Measurements from ENCODE around the gene RNF168.
"Not testable (repeated sequence)": the region's sequence is repeated elsewhere in the genome, so short reads cannot be mapped to it uniquely, and the experiment has no call there.

Gene RNF168

GRCh38 chr3:196458063-196458462 is 45.5 kb downstream of the RNF168 start (continued):
- no peak for TF ChIP-seq ZSCAN18 (tag by site-specific recombination; IDR thresholded peaks at IDR 0.05)

DNA sequence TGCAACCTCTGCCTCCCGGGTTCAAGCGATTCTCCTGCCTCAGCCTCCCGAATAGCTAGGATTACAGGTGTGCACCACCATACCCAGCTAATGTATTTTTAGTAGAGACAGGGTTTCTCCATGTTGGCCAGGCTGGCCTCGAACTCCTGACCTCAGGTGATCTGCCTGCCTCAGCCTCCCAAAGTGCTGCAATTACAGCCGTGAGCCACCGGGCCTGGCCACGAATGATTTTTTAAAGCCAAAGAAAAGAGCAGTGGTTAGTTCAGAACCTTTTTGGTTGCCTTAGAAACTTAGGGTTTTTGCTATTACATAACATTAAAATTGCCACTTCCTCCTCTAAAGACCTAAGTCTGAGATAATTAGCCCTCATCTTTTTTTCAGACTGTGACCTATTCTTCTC is 46.1 kb downstream of the RNF168 start:
- not testable (repeated sequence) for H3K27ac ChIP-seq (ENCODE audit: extremely low read depth, low read depth, low read length); H3K4me1 ChIP-seq (ENCODE audit: control insufficient read depth, insufficient read depth, low read length); H3K9me3 ChIP-seq (ENCODE audit: control insufficient read depth, insufficient read depth, low read depth, low read length); H3K4me3 ChIP-seq (ENCODE audit: low read depth, low read length); H3K36me3 ChIP-seq (ENCODE audit: control insufficient read depth in 2 of 2, insufficient read depth in 1 of 2, low read length in 2 of 2)
- ChIA-PET CTCF (interaction anchor here (0.6 kb wide), 1 partner anchor 261 kb away, joined by 4 read pairs; no protein-coding TSS in a partner anchor), POLR2A (interaction anchor here (0.7 to 1.2 kb wide), 2 partner anchors 23 to 204 kb away, joined by 3 read pairs; no protein-coding TSS in a partner anchor)

DNA sequence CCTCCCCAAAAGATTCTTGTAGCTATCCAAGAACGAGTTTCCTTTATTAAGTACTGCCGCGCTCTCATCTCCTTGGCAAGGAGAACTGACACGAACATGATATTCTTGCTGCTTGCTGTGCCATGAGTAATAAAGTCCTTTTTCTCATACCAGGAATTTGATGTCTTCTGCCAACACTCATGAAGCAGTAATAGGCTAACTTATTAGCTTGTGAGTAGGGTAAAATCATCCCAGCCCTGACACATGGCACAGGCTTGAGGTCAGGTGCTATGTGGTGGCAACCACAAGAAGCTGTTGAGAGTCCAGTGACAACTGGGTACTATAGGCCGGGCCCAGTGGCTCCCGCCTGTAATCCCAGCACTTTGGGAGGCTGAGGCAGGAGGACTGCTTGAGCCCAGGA is 48.6 kb downstream of the RNF168 start:
- H3K9me3 ChIP-seq (ENCODE audit: control insufficient read depth, insufficient read depth, low read depth, low read length): no peaks in the 10 kb centered on the region
- TF ChIP-seq ZNF274 (IDR thresholded peaks at IDR 0.05; ENCODE audit: low read length) (no peak), ZNF274 (tag by site-specific recombination; IDR thresholded peaks at IDR 0.05; ENCODE audit: borderline replicate concordance) (no peak), GLI2 (tag by site-specific recombination; IDR thresholded peaks at IDR 0.05; ENCODE audit: borderline replicate concordance, low read depth) (no peak), ZNF10 (tag by site-specific recombination; IDR thresholded peaks at IDR 0.05) (no peak), EGR2 (tag by site-specific recombination; IDR thresholded peaks at IDR 0.05; ENCODE audit: low read depth) (no peak), ZNF24 (tag by site-specific recombination; IDR thresholded peaks at IDR 0.05) (no peak), ZNF37A (tag by site-specific recombination; IDR thresholded peaks at IDR 0.05) (no peak), ZNF391 (tag by site-specific recombination; IDR thresholded peaks at IDR 0.05; ENCODE audit: borderline replicate concordance, low read depth) (no peak), SP2 (tag by site-specific recombination; IDR thresholded peaks at IDR 0.05) (no peak), ZNF791 (tag by site-specific recombination; IDR thresholded peaks at IDR 0.05) (no peak), ZBTB17 (tag by site-specific recombination; IDR thresholded peaks at IDR 0.05) (no peak), ZNF184 (tag by site-specific recombination; IDR thresholded peaks at IDR 0.05) (no peak), ZNF571 (tag by site-specific recombination; IDR thresholded peaks at IDR 0.05) (no peak), ZNF645 (tag by site-specific recombination; IDR thresholded peaks at IDR 0.05) (no peak), ZNF560 (tag by site-specific recombination; IDR thresholded peaks at IDR 0.05; ENCODE audit: borderline replicate concordance) (no peak), HOXD13 (CRISPR knock-in tag; IDR thresholded peaks at IDR 0.05; ENCODE audit: borderline replicate concordance) (no peak), ZNF266 (tag by site-specific recombination; IDR thresholded peaks at IDR 0.05; ENCODE audit: low read depth) (no peak)
- TF ChIP-seq, protein P1, sequence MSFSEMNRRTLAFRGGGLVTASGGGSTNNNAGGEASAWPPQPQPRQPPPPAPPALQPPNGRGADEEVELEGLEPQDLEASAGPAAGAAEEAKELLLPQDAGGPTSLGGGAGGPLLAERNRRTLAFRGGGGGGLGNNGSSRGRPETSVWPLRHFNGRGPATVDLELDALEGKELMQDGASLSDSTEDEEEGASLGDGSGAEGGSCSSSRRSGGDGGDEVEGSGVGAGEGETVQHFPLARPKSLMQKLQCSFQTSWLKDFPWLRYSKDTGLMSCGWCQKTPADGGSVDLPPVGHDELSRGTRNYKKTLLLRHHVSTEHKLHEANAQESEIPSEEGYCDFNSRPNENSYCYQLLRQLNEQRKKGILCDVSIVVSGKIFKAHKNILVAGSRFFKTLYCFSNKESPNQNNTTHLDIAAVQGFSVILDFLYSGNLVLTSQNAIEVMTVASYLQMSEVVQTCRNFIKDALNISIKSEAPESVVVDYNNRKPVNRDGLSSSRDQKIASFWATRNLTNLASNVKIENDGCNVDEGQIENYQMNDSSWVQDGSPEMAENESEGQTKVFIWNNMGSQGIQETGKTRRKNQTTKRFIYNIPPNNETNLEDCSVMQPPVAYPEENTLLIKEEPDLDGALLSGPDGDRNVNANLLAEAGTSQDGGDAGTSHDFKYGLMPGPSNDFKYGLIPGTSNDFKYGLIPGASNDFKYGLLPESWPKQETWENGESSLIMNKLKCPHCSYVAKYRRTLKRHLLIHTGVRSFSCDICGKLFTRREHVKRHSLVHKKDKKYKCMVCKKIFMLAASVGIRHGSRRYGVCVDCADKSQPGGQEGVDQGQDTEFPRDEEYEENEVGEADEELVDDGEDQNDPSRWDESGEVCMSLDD (tag by site-specific recombination; IDR thresholded peaks at IDR 0.05): no peak
- TF ChIP-seq, protein P2, sequence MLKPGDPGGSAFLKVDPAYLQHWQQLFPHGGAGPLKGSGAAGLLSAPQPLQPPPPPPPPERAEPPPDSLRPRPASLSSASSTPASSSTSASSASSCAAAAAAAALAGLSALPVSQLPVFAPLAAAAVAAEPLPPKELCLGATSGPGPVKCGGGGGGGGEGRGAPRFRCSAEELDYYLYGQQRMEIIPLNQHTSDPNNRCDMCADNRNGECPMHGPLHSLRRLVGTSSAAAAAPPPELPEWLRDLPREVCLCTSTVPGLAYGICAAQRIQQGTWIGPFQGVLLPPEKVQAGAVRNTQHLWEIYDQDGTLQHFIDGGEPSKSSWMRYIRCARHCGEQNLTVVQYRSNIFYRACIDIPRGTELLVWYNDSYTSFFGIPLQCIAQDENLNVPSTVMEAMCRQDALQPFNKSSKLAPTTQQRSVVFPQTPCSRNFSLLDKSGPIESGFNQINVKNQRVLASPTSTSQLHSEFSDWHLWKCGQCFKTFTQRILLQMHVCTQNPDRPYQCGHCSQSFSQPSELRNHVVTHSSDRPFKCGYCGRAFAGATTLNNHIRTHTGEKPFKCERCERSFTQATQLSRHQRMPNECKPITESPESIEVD (tag by site-specific recombination; IDR thresholded peaks at IDR 0.05): no peak
- no peaks in the 10 kb centered on the region for H3K36me3 ChIP-seq (ENCODE audit: control insufficient read depth in 2 of 2, insufficient read depth in 1 of 2, low read length in 2 of 2)
- no peaks in the 10 kb centered on the region for H3K4me1 ChIP-seq (ENCODE audit: control insufficient read depth, insufficient read depth, low read length)
- ChIA-PET CTCF (interaction anchor here (0.7 kb wide), 1 partner anchor 89 kb away, joined by 4 read pairs; no protein-coding TSS in a partner anchor), POLR2A (no interaction called here)
- no peak overlapping the region for H3K4me3 ChIP-seq (ENCODE audit: low read depth, low read length)
- H3K27ac ChIP-seq (ENCODE audit: extremely low read depth, low read depth, low read length): no peak overlapping the region

Data from HEK293 (cell line).